H1 (cell line): ENCODE results near the gene ARHGAP4.

ENCODE experiments used
- BACH1 ChIP-seq: IDR thresholded peaks from 2 replicates; pipeline ENCODE4 v1.6.1; 2012; ENCODE audit warnings: low read length, improper control_type of control experiment
- CTCF ChIP-seq, 3 experiments: IDR thresholded peaks; 1 replicate in 2 of 3; 2 replicates in 1 of 3; pipeline versions ENCODE4 v1.5.1 to v1.6.1; 2011; ENCODE audit warnings: low read length in 3 of 3, mild to moderate bottlenecking in 3 of 3, inconsistent platforms in 2 of 3, low read depth in 1 of 3, moderate library complexity in 1 of 3; ENCODE audit not compliant: insufficient read depth in 1 of 3; ENCODE audit errors: control extremely low read depth in 1 of 3
- EP300 ChIP-seq, 2 experiments: IDR thresholded peaks; 1 replicate in 1 of 2; 2 replicates in 1 of 2; pipeline ENCODE4 v1.6.1; 2011 to 2012; ENCODE audit warnings: low read depth in 2 of 2, low read length in 2 of 2, mild to moderate bottlenecking in 2 of 2, borderline replicate concordance in 1 of 2, inconsistent platforms in 1 of 2, moderate library complexity in 1 of 2
- JUND ChIP-seq: IDR thresholded peaks from 2 replicates; pipeline ENCODE4 v1.6.1; 2011; ENCODE audit warnings: mild to moderate bottlenecking, improper control_type of control experiment, low read length
- POLR2A ChIP-seq, 2 experiments: IDR thresholded peaks; 1 replicate in 1 of 2; 2 replicates in 1 of 2; pipeline ENCODE4 v1.6.1; 2011; ENCODE audit warnings: low read depth in 2 of 2, low read length in 2 of 2, mild to moderate bottlenecking in 2 of 2; ENCODE audit errors: control extremely low read depth in 1 of 2
- POLR2AphosphoS5 ChIP-seq: IDR thresholded peaks from 2 replicates; pipeline ENCODE4 v1.6.1; 2011; ENCODE audit warnings: low read depth, low read length
- RAD21 ChIP-seq, 2 experiments: IDR thresholded peaks in 1 of 2; conservative IDR thresholded peaks in 1 of 2; 2 replicates each; pipeline ENCODE4 v1.6.1; 2011; ENCODE audit warnings: low read depth in 2 of 2, low read length in 2 of 2, improper control_type of control experiment in 1 of 2, inconsistent platforms in 1 of 2, mild to moderate bottlenecking in 1 of 2, moderate library complexity in 1 of 2
- SIN3A ChIP-seq, 2 experiments: IDR thresholded peaks in 1 of 2; conservative IDR thresholded peaks in 1 of 2; 2 replicates each; pipeline ENCODE4 v1.6.1; 2011 to 2012; ENCODE audit warnings: low read length in 2 of 2, improper control_type of control experiment in 1 of 2, low read depth in 1 of 2, mild to moderate bottlenecking in 1 of 2
- SIX5 ChIP-seq: IDR thresholded peaks from 2 replicates; pipeline ENCODE4 v1.6.1; 2011; ENCODE audit warnings: mild to moderate bottlenecking, low read depth, low read length
- SUZ12 ChIP-seq: fragments of 200-600 bp; sonication (generic); IDR thresholded peaks from 2 replicates; pipeline ENCODE4 v1.6.1; 2012; ENCODE audit warnings: mild to moderate bottlenecking, inconsistent platforms, low read length, moderate library complexity, mixed read lengths
- TAF7 ChIP-seq: optimal IDR thresholded peaks from 2 replicates; pipeline ENCODE3; 2011; ENCODE audit warnings: low read depth, mild to moderate bottlenecking, inconsistent platforms, low read length, moderate library complexity, borderline replicate concordance
- ZNF274 ChIP-seq: IDR thresholded peaks from 2 replicates; pipeline ENCODE4 v1.7.0; 2012; ENCODE audit warnings: low read length, borderline replicate concordance; ENCODE audit errors: extremely low read depth
- TF ChIP-seq, protein P1 (sequence below): IDR thresholded peaks from 2 replicates; pipeline ENCODE4 v1.6.1; 2011; ENCODE audit warnings: low read depth, mild to moderate bottlenecking, low read length; ENCODE audit not compliant: insufficient read depth
- TF ChIP-seq, protein P2 (sequence below): IDR thresholded peaks from 2 replicates; pipeline ENCODE4 v1.6.1; 2012; ENCODE audit warnings: low read length, inconsistent platforms

DNA sequence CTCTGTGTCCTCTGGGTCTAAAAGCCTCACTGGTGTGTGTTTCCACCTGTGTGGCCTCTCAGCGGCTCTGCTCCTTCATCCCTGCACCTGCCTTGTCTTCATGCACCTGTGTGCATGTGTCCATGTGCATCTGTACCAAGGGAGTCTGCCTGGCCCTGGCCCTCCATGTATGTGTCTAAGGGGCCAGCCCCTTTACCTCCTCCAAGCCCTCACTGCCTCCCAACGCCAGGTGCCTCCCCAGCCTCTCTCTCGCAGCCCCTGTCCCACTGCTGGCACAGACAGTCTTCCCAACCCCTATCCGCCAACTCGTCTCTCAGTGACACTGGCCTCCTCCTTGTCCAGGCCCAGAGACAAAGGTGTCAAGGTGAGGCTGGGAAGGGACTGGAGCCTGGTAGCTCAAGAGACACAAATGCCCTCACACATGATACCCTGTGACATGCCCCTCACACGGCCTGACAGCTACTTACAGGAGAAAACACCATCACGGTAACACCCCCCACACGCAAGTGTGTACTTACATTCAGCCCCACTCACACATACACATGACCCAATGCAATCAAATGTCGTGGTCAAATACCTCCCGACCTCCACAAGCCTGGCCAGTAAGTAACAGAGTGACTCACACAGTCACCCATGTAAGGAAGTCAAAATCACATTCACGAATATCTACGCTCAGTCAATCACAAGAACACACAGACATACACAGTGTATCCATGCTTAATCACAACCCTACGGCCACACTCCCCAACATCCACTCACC lies 51.5 kb downstream of the ARHGAP4 start:
- TF ChIP-seq CTCF (IDR thresholded peaks at IDR 0.05; ENCODE audit: control extremely low read depth in 1 of 3, insufficient read depth in 1 of 3, low read depth in 1 of 3, low read length in 3 of 3) (no peak), JUND (no peak), POLR2AphosphoS5 (no peak), SIX5 (no peak), SUZ12 (no peak), POLR2A (IDR thresholded peaks at IDR 0.05; ENCODE audit: control extremely low read depth in 1 of 2, low read depth in 2 of 2, low read length in 2 of 2) (no peak), EP300 (IDR thresholded peaks at IDR 0.05; ENCODE audit: borderline replicate concordance in 1 of 2, low read depth in 2 of 2, low read length in 2 of 2) (no peak), SIN3A (conservative IDR thresholded peaks at IDR 0.05 in 1 of 2, IDR thresholded peaks at IDR 0.05 in 1 of 2; ENCODE audit: low read depth in 1 of 2, low read length in 2 of 2) (no peak), TAF7 (no peak), RAD21 (IDR thresholded peaks at IDR 0.05 in 1 of 2, conservative IDR thresholded peaks at IDR 0.05 in 1 of 2; ENCODE audit: low read depth in 2 of 2, low read length in 2 of 2) (no peak), ZNF274 (no peak), BACH1 (no peak)
- TF ChIP-seq, protein P1, sequence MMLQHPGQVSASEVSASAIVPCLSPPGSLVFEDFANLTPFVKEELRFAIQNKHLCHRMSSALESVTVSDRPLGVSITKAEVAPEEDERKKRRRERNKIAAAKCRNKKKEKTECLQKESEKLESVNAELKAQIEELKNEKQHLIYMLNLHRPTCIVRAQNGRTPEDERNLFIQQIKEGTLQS, result no peak
- TF ChIP-seq, protein P2, sequence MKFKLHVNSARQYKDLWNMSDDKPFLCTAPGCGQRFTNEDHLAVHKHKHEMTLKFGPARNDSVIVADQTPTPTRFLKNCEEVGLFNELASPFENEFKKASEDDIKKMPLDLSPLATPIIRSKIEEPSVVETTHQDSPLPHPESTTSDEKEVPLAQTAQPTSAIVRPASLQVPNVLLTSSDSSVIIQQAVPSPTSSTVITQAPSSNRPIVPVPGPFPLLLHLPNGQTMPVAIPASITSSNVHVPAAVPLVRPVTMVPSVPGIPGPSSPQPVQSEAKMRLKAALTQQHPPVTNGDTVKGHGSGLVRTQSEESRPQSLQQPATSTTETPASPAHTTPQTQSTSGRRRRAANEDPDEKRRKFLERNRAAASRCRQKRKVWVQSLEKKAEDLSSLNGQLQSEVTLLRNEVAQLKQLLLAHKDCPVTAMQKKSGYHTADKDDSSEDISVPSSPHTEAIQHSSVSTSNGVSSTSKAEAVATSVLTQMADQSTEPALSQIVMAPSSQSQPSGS, result no peak
